HG03354 (cell line): Measurements from ENCODE around the gene ARPC1B.
A peak's percentile ranks its signal among the peaks of the same experiment; 100 is the strongest.
"Not testable (repeated sequence)": the region's sequence is repeated elsewhere in the genome, so short reads cannot be mapped to it uniquely, and the experiment has no call there.

ENCODE experiments used
- ATAC-seq: cut with Tn5 transposase; IDR thresholded peaks from one replicate; pipeline ENCODE4 v1.9.1; 2021; ENCODE audit warnings: mild to moderate bottlenecking; ENCODE audit not compliant: unreplicated experiment, poor library complexity, severe bottlenecking

Gene ARPC1B

DNA sequence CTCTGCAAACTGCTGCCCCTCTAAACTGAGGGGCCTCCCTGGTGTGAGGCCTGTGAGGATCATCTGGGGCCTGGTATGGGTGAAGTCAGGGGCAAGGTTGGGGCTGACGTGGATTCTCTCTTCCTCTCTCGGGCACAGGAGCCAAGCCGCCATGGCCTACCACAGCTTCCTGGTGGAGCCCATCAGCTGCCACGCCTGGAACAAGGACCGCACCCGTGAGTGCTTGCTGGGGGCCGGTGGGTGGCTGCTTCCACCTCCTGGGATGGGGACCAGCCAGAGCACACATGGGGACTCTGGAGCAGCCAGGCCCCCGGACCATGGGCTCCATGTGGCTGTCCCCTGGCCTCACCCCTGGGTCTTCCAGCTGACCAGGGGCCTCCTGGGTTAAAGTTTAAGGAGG is 11.0 kb downstream of the ARPC1B start:
- no peak for ATAC-seq

DNA sequence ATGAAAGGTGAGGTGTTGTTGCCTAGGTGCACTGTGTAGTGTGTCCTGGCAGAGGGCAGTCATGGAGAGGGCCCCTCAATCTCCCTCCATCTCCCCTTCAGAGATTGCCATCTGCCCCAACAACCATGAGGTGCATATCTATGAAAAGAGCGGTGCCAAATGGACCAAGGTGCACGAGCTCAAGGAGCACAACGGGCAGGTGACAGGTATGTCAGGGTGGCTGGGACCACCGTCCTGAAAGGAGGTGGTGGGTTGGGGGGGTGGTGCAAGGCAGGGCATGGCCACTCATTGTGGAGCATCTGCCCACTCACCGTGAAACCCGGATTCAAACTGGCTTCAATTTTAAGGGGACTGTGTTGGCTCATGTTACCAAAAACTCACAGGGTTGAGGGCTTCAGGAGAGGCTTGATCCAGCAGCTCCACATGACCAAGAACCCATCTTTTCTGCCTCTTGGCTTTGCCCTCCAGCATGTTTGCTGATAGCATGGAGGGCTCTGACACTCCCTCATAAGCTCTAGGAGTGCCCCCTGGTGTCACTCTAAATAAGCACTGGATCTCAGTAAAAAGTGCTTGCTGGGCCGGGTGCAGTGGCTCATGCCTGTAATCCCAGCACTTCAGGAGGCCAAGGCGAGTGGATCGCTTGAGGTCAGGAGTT is 12.2 kb downstream of the ARPC1B start:
- no peak for ATAC-seq

DNA sequence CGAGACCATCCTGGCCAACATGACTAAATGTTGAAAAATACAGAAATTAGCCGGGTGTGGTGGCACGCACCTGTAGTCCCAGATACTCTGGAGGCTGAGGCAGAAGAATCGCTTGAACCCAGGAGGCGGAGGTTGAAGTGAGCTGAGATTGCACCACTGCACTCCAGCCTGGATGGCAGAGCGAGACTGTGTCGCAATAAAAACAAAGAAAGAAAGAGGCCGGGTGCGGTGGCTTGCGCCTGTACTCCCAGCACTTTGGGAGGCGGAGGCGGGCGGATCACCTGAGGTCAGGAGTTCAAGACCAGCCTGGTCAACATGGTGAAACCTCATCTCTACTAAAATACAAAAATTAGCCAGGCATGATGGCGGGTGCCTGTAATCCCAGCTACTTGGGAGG is 12.7 kb downstream of the ARPC1B start:
- not testable (repeated sequence) for ATAC-seq

DNA sequence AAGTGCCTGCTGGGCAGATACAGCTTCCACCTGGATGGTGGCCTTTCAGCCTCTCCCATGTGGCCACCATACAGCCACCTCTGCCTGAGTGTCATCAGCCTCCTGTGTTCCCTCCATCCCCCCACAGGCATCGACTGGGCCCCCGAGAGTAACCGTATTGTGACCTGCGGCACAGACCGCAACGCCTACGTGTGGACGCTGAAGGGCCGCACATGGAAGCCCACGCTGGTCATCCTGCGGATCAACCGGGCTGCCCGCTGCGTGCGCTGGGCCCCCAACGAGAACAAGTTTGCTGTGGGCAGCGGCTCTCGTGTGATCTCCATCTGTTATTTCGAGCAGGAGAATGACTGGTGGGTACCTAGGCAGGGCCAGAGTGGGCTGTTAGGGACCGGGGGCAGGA is 13.4 kb downstream of the ARPC1B start:
- ATAC-seq: no peak

DNA sequence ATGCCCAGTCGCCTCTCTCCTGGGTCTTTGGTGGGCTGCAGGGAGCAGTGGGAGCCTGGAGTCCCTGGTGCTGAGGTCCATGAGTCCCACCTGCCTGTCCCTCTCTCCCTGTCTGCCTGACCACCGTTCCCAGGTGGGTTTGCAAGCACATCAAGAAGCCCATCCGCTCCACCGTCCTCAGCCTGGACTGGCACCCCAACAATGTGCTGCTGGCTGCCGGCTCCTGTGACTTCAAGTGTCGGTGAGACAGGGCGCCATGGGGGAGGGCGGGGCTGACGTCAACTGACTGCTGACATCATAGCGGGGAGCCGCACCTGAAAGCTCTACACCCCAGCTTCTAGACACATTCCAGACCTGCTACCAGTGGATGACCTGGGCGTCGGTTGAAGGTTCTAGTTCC is 15.2 kb downstream of the ARPC1B start:
- ATAC-seq: no peak

DNA sequence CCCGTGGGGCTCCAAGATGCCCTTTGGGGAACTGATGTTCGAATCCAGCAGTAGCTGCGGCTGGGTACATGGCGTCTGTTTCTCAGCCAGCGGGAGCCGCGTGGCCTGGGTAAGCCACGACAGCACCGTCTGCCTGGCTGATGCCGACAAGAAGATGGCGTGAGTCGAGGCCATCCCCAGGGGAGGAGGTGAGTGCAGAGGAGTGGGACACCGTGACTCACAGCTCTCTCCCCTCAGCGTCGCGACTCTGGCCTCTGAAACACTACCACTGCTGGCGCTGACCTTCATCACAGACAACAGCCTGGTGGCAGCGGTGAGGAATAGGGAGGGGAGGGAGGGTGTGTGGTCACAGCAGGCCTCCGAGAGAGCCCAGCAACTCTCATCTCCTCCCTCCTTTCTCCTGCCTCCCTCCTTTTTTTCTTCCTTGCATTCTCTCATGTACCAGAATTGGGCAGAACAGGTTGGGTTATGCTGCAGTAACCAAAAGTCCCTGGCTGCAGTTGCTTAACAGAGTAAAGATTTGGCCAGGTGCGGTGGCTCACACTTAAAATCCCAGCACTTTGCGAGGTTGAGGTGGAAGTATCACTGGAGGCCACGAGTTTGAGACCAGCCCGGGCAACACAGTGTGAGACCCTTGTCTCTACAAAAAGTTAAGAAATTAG is 16.5 kb downstream of the ARPC1B start:
- no peak for ATAC-seq

DNA sequence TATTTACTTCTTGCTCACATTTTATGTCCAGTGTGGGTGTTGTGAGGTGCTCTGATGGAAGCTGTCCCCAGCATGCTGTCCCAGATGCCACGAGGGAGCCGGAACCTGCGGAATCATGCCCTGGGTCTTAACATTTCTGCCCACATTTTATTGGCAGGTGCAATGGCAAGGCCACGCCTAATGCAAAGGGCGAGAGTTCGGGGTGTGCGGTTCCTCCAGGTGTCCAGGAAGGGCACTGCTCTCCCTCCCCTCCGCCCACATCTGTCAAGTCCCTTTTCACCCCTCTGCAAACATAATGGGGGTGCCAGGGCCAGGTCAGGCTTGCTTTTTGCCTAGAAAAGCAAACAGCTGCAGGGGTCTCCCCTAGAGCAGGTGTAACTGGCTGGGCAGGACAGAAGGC is 17.5 kb downstream of the ARPC1B start:
- no peak for ATAC-seq

DNA sequence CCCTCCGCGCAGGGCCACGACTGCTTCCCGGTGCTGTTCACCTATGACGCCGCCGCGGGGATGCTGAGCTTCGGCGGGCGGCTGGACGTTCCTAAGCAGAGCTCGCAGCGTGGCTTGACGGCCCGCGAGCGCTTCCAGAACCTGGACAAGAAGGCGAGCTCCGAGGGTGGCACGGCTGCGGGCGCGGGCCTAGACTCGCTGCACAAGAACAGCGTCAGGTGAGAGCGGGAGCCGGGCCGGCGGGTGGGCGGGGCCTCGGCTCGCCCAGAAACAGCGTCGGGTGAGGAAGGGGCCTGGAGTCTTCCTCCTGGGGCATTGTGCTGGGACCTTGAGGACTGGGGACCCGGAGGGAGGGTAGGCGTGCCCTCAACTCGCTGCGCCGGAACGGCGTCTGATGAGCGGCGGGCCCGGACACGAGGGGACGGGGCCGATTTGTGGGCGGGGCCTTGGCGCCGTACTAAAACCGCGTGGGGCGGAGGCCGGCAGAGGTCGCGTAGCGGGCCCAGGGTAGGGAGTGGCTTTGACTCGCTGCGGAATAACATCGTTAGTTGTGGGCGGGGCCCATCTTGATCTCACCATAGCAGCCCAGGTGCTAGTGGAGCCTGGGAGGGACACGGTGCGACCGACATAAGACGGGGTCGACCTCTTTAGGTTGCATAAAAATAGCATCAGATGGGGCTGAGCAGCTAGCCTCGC is 18.3 kb downstream of the ARPC1B start:
- peak; percentile 73 for ATAC-seq

DNA sequence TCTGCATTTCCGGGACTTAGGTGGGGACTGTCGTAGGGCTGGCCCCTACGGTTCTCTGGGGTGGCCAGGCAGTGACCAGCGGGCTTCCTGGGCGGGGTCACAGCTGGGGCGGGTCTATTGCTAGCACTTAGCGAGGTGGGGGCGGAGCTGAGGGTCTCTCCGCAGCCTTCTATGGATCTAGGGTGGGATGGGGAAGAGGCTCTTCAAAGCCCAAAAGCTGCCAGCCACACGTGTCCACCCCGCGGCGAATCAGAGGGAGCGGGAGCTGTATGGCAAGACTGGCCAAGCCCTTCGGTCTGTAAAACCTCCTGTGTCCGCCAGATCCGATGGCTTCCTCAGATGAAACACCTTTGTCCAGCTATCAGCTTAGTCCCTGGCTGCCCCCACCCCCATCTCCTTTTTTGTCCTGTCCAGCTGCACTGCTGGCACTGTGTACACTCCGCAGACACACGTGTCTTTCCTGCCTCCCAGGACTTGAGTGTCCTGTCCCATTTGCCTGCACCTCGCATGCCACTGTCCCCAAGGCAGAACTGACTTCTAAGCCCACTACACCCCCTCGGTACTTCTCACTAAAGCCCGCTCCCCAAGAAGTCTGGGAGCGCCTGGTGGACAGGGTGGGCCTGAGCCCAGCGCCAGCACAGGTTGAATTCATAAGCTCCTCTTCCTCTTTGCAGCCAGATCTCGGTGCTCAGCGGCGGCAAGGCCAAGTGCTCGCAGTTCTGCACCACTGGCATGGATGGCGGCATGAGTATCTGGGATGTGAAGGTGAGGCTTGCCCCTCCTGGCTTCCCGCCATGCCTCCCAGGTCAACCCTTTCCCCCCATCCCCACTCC is 19.0 kb downstream of the ARPC1B start:
- no peak for ATAC-seq

DNA sequence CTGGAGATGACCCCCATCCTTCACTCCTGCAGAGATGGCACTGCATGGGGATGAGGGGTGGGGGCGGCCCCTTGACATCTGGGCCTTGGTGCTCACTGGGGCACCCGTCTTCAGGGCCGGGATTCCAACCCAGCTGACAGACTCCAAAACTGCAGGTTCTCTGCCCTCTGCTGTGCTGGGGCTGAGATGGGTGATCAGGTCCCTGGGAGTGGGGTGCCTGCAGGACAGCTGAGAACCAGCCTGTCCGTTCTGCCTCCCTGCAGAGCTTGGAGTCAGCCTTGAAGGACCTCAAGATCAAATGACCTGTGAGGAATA is 19.6 kb downstream of the ARPC1B start:
- ATAC-seq: no peak

DNA sequence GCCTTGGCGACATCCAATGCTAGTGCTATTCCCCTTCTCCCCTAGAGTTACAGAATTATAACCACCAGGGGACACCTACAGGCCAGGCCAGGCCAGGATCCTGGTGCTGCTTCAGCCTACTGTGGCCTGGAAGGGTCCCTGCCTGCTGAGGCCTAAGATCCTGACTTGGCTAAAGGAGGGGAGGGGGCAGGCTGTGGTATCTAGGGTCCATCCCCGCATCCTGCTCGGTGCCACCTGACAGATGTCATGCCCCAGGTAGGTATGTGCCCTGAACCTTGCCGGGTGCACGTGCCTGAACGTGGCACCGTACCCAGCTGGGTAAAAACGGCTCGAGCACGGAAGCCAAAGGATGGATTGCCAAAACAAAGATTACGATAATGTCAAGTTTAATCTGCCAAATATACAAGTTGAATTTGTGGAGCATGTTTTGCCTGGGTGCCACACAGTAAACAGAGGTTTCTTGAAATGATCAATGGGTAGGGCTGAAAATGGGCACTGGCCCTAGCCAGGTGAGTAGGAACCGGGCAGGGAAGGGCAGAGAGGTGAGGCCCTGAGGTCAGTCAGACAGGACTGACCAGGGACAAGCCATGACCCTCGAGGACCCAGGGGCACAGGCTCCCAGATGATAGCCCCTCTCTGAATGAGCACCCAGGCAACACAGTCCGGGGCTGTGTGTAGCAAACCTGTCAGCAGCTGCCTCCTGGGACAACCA is 21.2 kb downstream of the ARPC1B start:
- no peak for ATAC-seq

DNA sequence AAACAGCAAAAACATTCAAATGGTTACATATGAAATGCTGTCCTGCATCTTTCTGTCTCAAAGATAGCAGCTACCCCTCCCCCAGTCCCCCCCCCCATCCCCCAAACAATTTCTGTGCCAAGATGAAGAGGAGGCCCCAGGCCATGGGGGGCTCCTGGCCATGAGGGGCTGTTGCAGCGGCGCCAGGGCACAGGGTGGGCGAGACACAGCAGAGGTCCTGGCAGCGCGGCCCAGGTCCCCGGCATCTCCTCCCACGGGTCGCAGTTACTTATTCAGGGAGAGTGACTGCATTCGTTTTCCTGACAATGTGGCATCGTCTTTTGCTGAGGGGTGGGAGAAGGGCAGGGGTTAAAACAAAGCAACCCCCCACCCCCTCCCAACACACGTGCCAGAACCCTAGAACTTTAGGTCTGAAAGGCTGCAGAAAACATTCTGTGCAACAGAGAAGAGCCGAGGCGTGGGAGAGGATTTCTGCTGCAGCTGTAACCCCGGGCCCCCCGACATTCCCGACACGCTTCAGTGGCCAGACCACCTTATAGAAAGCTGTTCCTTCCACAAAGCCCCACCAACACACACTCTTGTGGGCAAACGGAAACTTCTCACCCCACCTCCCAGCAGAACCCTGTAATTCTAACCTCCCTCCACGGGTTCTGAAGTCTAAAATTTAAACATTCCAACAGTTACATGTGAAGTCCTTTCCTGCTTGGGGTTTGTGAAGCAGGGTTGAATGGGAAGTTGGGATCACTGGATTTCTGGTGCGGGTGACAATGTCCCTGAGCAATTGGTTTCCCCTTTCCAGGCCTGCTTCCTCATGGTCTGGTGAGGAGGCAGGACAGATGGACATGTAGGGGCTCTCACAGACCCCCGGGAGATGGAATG is 22.1 kb downstream of the ARPC1B start:
- ATAC-seq: no peak

DNA sequence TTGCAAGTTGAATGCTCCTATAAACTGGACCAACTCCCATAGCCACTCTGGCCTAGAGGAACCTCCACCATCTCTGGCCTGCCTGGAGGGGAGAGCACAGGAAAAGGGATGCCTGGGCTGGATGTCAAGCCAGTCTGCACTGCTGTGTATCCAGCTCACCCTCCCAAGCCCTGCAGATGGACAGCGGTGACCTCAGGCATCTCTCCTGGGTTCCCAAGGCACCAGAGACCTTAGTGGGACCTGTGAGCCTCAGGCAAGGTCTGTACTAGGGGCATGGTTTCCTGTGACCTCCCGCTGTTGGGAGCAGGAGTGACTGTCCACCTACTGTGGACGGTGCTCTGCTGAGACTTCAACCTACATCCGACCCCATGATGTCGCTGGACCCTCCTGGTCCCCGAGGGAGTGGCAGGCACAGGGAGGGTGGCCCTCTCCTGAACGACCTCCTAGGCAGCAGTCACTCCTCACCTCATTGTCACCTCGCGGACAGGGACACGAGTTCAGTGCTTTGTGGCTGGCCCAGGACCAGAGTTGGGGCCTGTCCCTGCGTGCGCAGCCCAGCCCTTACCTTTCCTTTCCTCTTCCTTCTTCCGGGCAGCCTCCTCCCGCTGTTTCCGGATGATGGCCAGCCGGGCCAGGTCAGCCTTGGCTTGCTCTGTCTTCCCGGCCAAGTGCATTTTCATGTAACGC is 22.9 kb downstream of the ARPC1B start:
- ATAC-seq: no peak

DNA sequence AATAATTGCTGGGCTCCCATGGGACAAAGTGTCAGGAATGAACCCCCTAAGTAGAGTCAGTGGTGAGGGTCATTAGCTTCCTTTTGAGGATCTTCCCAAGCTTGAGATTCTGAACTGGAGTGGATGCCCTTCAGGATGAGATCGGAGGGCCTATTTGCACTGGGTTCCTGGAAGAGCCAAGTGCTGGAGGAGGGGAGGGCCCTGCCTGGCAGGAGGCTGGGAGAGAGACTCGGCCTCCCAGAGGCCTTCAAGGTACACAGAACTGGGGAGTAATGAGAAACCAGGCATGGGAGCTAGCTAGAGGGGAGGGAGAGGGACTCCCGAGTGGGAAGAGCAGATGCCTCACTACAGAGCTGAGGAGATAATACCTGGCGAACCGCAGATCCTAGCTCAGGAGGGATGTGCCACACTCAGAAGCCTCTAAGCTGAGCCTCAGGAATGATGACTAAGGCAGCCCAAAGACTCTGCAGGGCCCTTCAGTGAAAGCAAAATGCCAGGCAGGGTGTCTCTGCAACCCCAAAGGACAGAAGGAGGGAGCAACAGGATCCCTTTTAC is 24.4 kb downstream of the ARPC1B start:
- no peak for ATAC-seq

DNA sequence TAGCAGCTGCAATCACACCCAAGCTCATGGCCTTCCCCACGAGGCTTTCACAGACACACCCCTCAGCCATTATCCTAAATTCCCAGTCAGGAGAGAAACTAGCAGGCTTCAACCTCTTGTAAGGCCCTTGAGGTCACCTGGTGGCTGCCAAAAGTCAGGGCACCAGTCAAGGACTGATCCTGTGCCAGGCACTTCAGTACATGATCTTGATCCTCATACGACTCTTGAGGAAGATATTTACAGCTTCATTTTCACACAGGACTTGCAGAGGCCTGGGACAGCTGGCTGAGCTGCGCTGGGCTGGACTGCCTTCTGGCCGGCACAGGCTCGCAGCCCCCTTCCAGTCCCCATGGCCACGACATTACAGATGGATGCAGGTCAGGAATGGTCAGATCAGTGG is 25.1 kb downstream of the ARPC1B start:
- ATAC-seq: no peak

DNA sequence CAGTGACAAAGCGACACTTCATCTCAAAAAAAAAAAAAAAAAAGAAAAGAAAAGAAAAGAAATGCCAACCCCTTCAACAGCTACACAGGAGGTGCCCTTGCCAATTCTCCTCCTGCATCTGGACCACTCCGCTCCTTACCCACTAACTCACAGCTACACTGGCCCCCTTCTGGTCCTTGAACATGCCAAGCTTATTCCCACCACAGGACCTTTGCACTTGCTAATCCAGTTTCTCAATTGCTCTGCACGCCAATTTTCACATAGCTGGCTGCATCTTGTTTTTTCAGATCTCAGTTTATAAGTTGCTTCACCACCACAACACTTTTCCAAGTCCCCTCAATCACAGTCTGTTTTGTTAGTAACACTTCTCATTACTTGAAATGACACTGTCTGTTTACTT is 28.3 kb downstream of the ARPC1B start:
- ATAC-seq: no peak

DNA sequence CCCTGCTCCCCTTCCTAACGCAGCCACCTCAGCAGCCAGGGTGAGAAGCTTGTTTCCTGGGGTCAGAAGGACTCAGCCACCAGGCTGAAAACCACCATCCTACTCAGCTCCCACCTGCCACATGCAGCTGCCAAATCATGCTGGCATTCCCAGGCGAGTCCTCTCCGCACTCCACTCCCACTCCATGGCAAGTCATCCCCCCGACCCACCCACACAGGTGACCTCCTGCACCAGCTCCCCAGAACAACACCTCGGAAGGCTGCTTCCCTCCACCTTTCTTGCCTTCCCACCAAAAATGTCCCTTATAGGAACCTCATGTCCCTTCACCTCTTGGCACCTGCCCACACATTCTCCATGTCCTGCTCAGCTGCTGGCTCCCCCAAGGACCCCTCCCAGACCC is 29.2 kb downstream of the ARPC1B start:
- ATAC-seq: no peak
